OCI-LY1 (cell line): ENCODE data around the gene MCM6.
"Not testable (repeated sequence)": the region's sequence is repeated elsewhere in the genome, so short reads cannot be mapped to it uniquely, and the experiment has no call there.

ENCODE experiments used
- EZH2 ChIP-seq: fragments of 200-600 bp; sonication (generic), shearing (Covaris generic); IDR thresholded peaks from 2 replicates; pipeline ENCODE4 v1.8.0; 2017; ENCODE audit warnings: borderline replicate concordance, mixed run types, mild to moderate bottlenecking, antibody characterized with exemption, low read length, moderate library complexity, mixed read lengths
- TF ChIP-seq, protein P1 (sequence below): fragments of 200-600 bp; sonication (generic), shearing (Covaris generic); IDR thresholded peaks from 2 replicates; pipeline ENCODE4 v1.5.1; 2017; ENCODE audit warnings: mild to moderate bottlenecking, antibody characterized with exemption, low read length, moderate library complexity, mixed read lengths

DNA sequence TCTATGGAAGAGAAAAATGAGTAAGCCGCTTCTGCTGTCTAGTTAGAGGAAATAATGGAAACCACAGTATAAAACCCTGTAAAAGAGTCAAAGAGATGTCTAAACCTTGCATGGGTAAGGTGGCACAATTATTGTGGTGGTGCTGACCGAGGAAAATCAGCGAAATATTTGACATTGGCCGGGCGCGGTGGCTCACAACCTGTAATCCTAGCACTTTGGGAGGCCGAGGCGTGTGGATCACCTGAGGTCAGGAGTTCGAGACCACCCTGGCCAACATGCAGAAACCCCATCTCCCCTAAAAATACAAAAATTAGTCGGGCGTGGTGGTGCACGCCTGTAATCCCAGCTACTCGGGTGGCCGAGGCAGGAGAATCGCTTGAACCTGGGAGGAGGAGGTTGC is 527 bp upstream of the MCM6 start:
- TF ChIP-seq, protein P1, sequence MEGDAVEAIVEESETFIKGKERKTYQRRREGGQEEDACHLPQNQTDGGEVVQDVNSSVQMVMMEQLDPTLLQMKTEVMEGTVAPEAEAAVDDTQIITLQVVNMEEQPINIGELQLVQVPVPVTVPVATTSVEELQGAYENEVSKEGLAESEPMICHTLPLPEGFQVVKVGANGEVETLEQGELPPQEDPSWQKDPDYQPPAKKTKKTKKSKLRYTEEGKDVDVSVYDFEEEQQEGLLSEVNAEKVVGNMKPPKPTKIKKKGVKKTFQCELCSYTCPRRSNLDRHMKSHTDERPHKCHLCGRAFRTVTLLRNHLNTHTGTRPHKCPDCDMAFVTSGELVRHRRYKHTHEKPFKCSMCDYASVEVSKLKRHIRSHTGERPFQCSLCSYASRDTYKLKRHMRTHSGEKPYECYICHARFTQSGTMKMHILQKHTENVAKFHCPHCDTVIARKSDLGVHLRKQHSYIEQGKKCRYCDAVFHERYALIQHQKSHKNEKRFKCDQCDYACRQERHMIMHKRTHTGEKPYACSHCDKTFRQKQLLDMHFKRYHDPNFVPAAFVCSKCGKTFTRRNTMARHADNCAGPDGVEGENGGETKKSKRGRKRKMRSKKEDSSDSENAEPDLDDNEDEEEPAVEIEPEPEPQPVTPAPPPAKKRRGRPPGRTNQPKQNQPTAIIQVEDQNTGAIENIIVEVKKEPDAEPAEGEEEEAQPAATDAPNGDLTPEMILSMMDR: not testable (repeated sequence)
- TF ChIP-seq EZH2: not testable (repeated sequence)
